Gastroesophageal sphincter (tissue), 4 donors: Measurements from ENCODE around the gene RBM47. TPM values are rescaled to one million over a fixed set of nuclear protein-coding genes. Genes with fewer than 3 reads are reported as not detected.

ENCODE experiments used
- ATAC-seq: fragments of 150-250 bp; one replicate; pipeline ENCODE4 v1.9.1; 2016; ENCODE audit warnings: mild to moderate bottlenecking, moderate library complexity
- H3K27ac ChIP-seq, 4 donors: fragments of 200-600 bp; sonication (generic) in 3 of 4; 1 replicate in 3 of 4; 2 replicates in 1 of 4; pipeline ENCODE4 v1.5.1; 2016 to 2019
- H3K27me3 ChIP-seq: fragments of 200-600 bp; sonication (generic); one replicate; pipeline ENCODE4 v1.5.1; 2019
- H3K36me3 ChIP-seq, 2 donors: fragments of 200-600 bp; sonication (generic); one replicate each; pipeline ENCODE4 v1.5.1; 2019; ENCODE audit warnings: control low read depth in 1 of 2
- H3K4me1 ChIP-seq, 3 donors: fragments of 200-600 bp; sonication (generic); 1 replicate in 2 of 3; 2 replicates in 1 of 3; pipeline ENCODE4 v1.5.1; 2016 to 2019; ENCODE audit warnings: control low read depth in 2 of 3
- H3K4me3 ChIP-seq, 2 donors: fragments of 200-600 bp; sonication (generic); one replicate each; pipeline ENCODE4 v1.5.1; 2019; ENCODE audit warnings: mild to moderate bottlenecking in 1 of 2, moderate library complexity in 1 of 2
- H3K9me3 ChIP-seq, 3 donors: fragments of 200-600 bp; sonication (generic); one replicate each; pipeline ENCODE4 v1.5.1; 2017 to 2019; ENCODE audit warnings: control low read depth in 2 of 3
- CTCF ChIP-seq, 4 experiments: fragments of 200-600 bp in 2 of 4; fragments of 450-650 bp in 2 of 4; sonication (generic) in 1 of 4; IDR thresholded peaks; one replicate each; pipeline ENCODE4 v1.5.1; 2017 to 2019; ENCODE audit warnings: antibody characterized with exemption in 4 of 4, mild to moderate bottlenecking in 2 of 4, moderate library complexity in 2 of 4
- EP300 ChIP-seq: sonication (generic); formaldehyde crosslinking; IDR thresholded peaks from one replicate; pipeline ENCODE4 v1.6.1; 2017; ENCODE audit warnings: antibody characterized with exemption, mild to moderate bottlenecking
- POLR2A ChIP-seq, 2 donors: fragments of 450-650 bp; IDR thresholded peaks; one replicate each; pipeline ENCODE4 v1.6.1; 2017; ENCODE audit warnings: antibody characterized with exemption in 2 of 2, mild to moderate bottlenecking in 2 of 2, moderate library complexity in 1 of 2
- POLR2AphosphoS5 ChIP-seq: sonication (generic); formaldehyde crosslinking; IDR thresholded peaks from one replicate; pipeline ENCODE4 v1.6.1; 2017; ENCODE audit warnings: antibody characterized with exemption
- WGBS, 2 donors: methylation state at CpG; one replicate each; pipeline ENCODE4 v1.1.5; 2018; ENCODE audit warnings: low coverage in 1 of 2; 5-methylcytosine and 5-hydroxymethylcytosine counted together
- total RNA-seq, 4 donors: library from RNA; depleted of rRNA; stranded (reverse); fragments of >200 nt; gene quantifications; one replicate each; pipeline ENCODE4 v1.1.0, GENCODE V29; 2016

RBM47 gene
- total RNA-seq, 4 donors from 2014 or later, result 9.1 to 36.9 (median 26.4) TPM

GRCh38 chr4:40603281-40603680 lies 26.4 kb downstream of the RBM47 start:
- H3K4me3 ChIP-seq, result no peak overlapping the region
- no peak for ATAC-seq
- H3K27me3 ChIP-seq, result peaks cover 3% of the 10 kb centered on the region
- H3K4me1 ChIP-seq, result no peaks in the 10 kb centered on the region
- no peaks in the 10 kb centered on the region for H3K9me3 ChIP-seq
- TF ChIP-seq EP300, result no peak
- TF ChIP-seq POLR2AphosphoS5, result no peak
- TF ChIP-seq POLR2A (IDR thresholded peaks at IDR 0.05), result no peak
- TF ChIP-seq CTCF (IDR thresholded peaks at IDR 0.05), result no peak
- no peak overlapping the region for H3K27ac ChIP-seq
- no peaks in the 10 kb centered on the region for H3K36me3 ChIP-seq

GRCh38 chr4:40601641-40602040 lies 28.0 kb downstream of the RBM47 start:
- no peak for ATAC-seq
- Histone ChIP-seq H3K27ac (no peak overlapping the region), H3K4me1 (no peaks in the 10 kb centered on the region), H3K4me3 (no peak overlapping the region), H3K36me3 (no peaks in the 10 kb centered on the region), H3K9me3 (no peaks in the 10 kb centered on the region), H3K27me3 (peaks cover 3% of the 10 kb centered on the region)
- TF ChIP-seq EP300, result no peak
- 70 to 94% methylated on average over 2 to 4 of the region's 7 CpGs for WGBS, 2 donors

- 91 to 95% methylated on average over 3 to 9 of the region's 10 CpGs for WGBS, 2 donors
- peaks cover 3% of the 10 kb centered on the region for H3K27me3 ChIP-seq
- ATAC-seq, result no peak
- no peaks in the 10 kb centered on the region for H3K9me3 ChIP-seq
- no peaks in the 10 kb centered on the region for H3K36me3 ChIP-seq
- H3K4me1 ChIP-seq, result no peaks in the 10 kb centered on the region
- H3K27ac ChIP-seq, result no peak overlapping the region
- H3K4me3 ChIP-seq, result no peak overlapping the region
- no peak for TF ChIP-seq POLR2A (IDR thresholded peaks at IDR 0.05)
- TF ChIP-seq POLR2AphosphoS5, result no peak
- TF ChIP-seq EP300, result no peak
- no peak for TF ChIP-seq CTCF (IDR thresholded peaks at IDR 0.05)
Observed at GRCh38 chr4:40600850-40601249, 28.8 kb downstream of the RBM47 start.

- ATAC-seq, result no peak
- Histone ChIP-seq H3K36me3 (no peaks in the 10 kb centered on the region), H3K27ac (no peak overlapping the region), H3K4me3 (no peak overlapping the region), H3K27me3 (peaks cover under 1% of the 10 kb centered on the region), H3K9me3 (no peaks in the 10 kb centered on the region), H3K4me1 (no peaks in the 10 kb centered on the region)
- no CpG with 5 or more reads among the region's 2 CpGs for WGBS, 2 donors
- TF ChIP-seq POLR2AphosphoS5, result no peak
- no peak for TF ChIP-seq CTCF (IDR thresholded peaks at IDR 0.05)
- TF ChIP-seq EP300, result no peak
- no peak for TF ChIP-seq POLR2A (IDR thresholded peaks at IDR 0.05)
Observed at GRCh38 chr4:40599431-40599830, 30.2 kb downstream of the RBM47 start.

GRCh38 chr4:40596522-40596921 lies 33.1 kb downstream of the RBM47 start:
- ATAC-seq, result no peak
- 55 to 80% methylated on average over 3 to 4 of the region's 4 CpGs for WGBS, 2 donors
- Histone ChIP-seq H3K9me3 (peaks cover 0 to 3% (median 0%) of the 10 kb centered on the region in 3 donors), H3K27ac (no peak overlapping the region), H3K27me3 (no peaks in the 10 kb centered on the region), H3K4me1 (no peaks in the 10 kb centered on the region), H3K4me3 (no peak overlapping the region), H3K36me3 (no peaks in the 10 kb centered on the region)
- no peak for TF ChIP-seq POLR2AphosphoS5
- TF ChIP-seq CTCF (IDR thresholded peaks at IDR 0.05), result no peak
- no peak for TF ChIP-seq EP300
- TF ChIP-seq POLR2A (IDR thresholded peaks at IDR 0.05), result no peak
